Medulla oblongata (tissue), 1 donor: ENCODE data around the gene PLAGL2.
"Not testable (repeated sequence)": the region's sequence is repeated elsewhere in the genome, so short reads cannot be mapped to it uniquely, and the experiment has no call there.

Experiments used
- DNase-seq: peaks from one replicate; pipeline ENCODE4 v3.0.0-alpha.2; 2015; ENCODE audit errors: extremely low spot score

PLAGL2 gene

DNA sequence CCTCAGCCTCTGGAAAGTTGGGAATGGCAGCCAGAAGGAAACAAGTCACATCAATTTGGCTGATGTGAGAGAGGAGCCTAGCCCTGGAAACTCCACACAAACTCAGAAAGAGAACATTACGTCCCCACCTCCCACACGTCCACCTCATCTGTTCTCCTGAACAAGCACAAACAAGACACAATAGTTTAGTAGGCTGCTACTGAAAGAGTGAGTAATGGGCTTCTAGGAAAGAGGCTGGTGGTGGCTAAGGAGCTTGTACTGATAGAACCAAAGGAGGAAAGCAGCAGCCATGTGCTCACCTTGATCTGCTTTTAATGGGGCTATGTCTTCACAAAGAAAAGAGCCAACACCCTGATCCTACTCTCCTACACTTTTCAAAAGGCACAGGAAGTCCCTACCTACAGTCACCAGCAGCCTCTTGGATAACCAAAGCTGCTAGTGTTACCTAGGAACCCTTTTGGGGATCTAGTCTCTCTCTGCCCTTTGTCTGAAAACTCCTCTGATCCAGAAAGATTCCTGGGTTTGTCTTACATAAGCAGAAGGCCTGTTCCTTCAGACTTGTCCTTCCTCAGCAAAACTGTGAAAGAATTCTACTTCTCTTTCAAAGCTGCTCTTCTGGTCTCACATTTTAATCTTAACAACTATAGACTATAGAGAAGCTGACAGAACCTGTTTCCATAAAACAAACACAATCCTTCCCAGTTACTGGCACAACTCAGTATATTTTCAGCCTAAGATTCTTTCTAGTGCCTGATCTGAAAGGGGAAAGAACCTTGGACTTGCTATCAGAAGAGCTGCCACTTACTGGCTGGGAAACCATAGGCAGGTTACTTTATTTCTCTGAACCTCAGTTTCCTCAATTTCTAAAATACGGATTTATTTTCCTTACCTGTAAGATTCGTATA lies 3.1 kb downstream of the PLAGL2 start:
- DNase-seq, result no peak

DNA sequence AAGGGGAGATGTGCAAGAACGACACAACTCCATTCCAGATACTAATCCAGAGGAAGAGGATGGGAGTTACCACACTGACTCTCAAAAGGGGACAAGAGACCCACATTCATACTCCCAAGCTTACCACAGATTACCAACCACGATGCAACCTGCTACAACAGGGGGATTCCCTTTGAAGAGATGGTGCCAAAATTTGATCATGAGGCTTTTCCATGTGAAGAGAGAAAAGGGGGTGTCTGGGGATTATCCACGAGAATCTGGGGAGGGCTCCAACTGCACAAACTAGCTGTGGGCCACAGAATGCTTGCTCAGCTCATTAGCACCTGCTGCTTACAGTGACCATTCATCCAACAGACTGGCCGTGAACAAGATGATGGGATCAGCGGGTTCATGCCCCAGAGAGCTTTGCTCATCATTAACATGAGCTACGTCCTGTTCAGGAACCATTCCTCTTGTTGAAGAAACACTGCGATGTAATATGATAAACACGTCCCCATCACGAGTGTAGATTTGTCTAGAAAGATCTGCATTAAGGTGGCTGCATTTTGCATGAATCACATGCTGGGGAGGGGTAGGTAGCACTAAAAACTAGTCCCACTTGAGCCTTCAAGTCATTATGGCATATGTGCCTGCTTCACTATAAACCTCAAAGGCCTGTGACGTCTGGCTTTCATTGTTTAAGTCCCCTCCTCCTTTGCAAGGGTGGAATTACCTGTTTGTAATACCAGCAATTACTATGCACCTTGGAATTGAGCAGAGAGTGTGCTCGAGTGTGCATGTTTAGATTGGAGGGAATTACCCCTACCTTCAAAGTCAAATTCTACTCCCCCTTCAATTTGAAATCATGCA lies 4.0 kb downstream of the PLAGL2 start:
- no peak for DNase-seq

DNA sequence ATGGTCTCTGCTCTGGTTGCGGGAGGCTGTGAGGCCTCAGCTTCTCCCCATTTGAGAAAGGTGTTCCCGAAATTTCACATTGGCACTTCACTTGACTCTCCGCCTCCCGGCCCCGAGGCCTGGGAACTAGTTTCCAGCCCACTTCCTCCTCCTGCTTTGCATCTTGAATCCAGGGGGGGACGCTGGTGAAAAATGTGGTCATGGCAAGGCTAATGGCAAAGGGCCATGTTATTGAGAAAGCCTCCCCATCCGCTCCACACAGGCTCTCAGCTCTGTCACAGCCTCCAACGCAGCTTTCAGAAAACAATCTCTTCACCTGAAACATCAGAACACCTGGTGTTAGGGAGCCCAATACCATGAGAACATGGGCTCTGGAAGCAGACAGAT lies 5.6 kb downstream of the PLAGL2 start:
- DNase-seq, result no peak

DNA sequence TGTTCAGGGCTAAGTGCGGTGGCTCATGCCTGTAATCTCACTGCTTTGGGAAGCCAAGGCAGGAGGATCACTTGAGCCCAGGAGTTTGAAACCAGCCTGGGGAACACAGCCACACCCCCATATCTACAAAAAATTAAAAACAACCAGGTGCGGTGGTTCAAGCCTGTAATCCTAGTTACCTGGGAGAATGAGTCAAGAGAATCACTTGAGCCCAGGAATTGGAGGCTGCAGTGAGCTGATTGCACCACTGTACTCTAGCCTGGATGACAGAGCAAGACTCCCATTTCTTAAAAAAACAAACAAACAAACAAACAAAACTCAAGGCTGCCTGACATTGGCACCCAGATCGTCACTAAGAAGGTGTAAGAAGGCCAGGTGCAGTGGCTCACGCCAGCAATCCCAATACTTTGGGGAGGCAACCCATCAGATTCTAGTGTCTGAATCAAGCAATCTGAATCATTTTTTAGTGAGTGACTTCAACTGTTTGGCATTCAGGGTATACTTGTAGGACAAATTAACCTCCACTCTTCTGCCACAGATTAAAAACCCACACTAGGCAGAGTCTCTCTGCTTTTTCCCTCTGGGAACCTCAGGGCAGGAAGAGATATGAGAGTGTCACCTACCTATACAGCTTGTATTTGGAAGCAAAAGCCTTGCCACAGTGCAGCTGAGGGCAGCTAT lies 6.1 kb downstream of the PLAGL2 start:
- no peak for DNase-seq

DNA sequence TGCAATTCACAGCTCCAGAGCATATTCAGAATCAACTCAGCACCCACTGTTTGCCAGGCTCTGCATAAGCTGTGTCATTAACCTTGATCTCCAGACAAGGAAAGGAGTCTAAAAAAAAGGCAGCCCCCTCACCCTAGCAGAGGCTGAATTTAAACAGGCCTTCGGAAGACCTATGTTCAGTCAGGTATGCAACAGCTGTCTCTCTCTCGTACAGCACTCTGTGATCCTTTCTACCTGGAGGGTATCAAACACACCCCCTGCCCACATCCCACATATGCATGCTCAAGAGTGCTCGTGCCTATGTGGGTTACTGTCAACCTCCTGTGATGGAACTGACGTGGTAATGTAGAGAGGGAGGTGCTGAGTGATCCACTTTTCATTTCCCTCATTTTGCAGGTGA lies 8.5 kb downstream of the PLAGL2 start:
- DNase-seq, result no peak

DNA sequence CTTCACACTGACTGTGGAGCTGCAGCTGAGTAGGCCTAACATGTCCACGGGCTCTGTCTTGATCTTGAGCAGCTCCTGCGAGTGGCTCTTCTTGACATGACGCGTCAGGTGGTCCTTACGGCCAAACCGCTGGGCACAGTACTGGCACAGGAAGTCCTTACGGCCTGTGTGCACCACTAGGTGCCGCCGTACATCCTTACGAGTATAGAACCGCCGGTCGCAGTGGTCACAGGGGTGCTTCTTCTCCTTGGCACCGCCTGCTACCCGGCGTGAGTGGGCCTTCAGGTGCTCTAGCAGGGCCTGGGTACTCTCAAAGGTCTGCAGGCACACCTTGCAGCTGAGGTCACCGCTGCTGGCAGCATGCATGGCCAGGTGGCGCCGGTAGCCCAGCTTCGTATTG lies 10.4 kb downstream of the PLAGL2 start:
- DNase-seq, result not testable (repeated sequence)

GRCh38 chr20:32196613-32197012 lies 10.9 kb downstream of the PLAGL2 start:
- DNase-seq, result not testable (repeated sequence)

DNA sequence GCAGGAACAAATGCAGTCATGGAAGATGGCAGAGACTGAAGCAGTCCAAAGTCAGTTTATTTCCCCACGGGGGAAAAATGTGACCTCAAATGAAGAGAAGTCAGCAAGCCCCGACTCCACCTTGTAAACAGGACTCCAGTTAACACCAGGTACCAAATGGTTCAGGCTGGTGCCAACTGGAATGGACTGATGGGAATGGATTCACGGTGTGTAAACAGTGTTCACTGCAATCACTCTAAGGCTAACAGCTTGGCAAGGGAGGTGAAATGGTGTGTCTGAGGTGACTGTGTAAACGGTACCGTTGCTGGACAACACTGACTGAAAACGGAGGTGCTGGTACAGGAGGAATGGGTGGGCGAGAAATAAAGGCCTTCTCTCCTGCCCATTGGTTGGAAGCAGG lies 12.0 kb downstream of the PLAGL2 start:
- DNase-seq, result no peak

- no peak for DNase-seq
Observed at GRCh38 chr20:32193996-32194395, 13.5 kb downstream of the PLAGL2 start.

- not testable (repeated sequence) for DNase-seq
Observed at GRCh38 chr20:32193336-32193735, 14.2 kb downstream of the PLAGL2 start.

DNA sequence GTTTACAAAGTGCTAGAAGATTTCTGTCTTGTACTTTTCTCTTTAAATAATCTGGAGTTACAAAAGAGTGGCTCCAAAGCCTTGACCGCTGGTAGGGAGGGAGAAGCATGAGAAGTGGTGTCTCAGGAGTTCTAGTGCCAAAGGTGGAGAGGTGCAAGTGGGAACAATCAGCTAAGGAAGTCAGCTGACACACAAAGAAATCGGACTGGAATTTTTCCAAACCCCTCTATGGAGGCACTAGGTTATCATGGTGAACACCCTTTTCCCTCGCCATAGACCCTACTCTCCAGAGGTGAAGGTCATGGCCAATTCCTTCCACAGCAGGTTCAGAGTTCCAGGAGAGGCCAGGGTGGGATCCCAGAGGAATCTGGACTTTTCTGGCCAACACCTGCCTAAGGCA lies 14.8 kb downstream of the PLAGL2 start:
- no peak for DNase-seq

DNA sequence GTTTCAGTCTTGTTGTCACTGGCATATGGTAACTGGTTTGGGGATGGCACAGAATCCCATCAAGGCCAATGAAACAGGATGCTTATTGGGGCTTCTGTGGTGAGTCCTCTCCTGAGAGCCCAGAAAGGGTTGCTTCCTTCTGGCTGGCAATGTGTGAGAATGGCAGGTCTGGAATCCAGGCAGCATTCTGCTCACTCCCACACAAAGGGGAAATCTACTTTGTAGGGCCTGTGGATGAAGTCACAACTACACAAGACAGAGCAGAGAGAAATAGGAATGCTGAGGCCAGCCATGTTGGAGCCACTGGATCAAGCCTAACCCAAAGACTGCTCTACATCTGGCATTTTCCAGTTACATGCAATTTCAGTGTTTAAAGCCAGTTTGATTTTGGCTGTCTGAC lies 15.7 kb downstream of the PLAGL2 start:
- no peak for DNase-seq

- DNase-seq, result no peak
Observed at GRCh38 chr20:32191422-32191821, 16.1 kb downstream of the PLAGL2 start.

- no peak for DNase-seq
Observed at GRCh38 chr20:32190616-32191415, 16.7 kb downstream of the PLAGL2 start.

DNA sequence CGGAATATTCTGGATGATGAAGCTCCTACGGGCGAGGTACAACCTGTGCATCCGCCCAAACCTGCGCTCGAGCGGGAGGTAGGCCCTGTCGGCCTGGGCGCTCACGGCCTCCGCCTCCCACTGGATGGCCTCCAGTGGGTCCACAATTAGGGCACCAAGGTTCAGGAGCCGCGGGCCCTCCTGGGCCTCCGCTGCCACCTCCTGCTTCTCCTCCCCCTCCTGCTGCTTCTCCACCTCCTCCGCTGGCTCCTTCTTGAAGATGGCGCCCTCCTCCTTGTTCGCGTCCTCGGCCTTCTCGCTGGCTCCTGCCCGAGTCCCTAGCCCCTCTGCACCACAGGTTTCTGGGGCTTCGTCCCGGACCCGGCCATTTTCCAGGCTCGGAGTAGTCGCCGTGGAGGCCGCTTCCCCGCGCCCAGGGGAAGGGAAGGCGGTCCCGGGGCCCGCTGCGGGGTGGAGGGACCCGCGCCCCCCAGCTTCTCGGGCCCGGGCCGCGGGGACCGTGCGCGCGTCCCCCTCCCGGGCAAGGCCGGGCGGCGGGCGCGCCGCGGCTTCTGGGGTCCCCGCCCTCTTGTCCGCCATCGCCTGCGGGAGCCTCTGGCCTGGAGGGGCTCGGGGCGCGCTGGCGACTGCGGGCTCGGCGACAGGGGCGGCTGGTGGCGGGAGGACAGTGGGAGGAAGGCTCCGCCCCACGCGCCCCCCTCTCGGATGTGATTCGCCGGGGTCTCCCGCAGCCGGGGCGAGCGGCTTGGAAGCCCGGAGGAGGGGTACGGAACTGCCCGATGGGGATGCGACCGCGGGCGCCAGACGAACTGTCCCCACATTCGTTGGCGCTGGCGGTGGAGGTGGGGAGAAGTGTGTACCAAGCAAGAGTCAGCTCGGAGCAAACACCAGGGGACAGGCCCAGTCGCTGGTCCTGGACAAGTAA lies 17.6 kb downstream of the PLAGL2 start:
- DNase-seq, result peak; percentile 32

DNA sequence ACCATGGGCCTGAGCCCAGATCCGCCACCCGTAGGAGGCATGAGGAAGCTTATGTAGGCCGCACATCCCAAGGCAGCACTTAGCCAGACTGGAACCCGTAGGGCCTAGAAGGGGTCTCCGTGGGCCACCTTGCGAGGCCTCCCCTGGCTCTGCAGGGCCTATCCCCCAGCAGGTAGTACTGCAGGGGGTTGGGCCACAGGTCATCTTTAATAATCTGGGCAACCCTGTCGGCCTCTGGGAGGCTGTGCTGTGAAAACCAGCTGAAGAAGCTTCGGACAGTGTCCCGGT lies 18.5 kb downstream of the PLAGL2 start:
- DNase-seq, result no peak

DNA sequence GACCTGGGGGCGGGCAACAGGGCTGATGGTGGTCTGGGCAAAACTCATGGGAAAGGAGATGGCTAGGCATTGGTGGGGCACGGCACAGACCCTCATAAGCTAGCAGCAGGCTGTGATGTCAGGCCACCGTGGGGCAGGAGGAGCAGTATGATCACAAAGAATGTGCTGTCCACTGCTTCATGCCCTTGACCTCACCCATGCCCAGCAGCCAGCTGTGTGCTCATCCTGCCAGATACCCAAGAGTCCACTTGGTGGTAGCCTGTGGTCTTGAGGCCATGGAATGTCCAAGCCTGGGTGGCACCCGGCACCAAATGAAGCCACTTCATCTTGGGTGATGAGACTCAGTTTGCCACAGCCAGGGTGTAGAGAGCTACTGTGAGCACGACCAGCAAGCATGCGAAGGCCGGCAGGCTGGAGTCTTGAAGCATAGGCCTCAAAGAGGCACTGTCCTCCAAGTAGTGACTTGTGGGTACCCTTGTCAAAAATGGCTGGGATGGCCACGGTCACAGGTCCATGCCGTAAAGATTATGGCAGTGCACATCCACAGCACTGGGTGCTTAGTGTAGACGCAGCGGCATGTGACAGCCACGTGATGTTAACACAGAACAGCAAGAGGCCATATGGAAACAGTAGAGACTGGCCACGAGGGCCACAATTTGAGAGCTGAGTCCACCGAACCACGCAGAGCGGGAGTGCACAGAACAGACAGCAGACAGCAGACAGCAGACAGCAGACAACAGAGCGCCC lies 19.0 kb downstream of the PLAGL2 start:
- DNase-seq, result no peak

DNA sequence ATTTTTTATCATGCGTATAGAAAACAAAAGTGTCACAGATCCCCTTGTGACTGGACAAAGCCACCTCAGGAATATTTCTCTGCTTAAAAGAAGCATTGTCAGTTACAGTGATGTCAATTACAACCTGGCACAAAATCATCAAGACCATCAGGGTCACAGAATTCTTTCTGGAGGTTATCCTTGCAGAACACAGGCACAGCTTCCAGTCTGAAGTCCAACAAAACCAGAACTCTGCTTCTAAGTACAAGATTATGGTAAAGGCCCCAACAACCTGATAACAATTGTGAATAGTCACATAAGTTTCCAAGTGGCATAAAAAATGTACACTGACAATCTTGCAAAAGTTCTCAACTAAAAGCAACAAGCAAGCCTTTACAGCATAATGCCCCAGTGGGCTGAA lies 21.0 kb downstream of the PLAGL2 start:
- no peak for DNase-seq

DNA sequence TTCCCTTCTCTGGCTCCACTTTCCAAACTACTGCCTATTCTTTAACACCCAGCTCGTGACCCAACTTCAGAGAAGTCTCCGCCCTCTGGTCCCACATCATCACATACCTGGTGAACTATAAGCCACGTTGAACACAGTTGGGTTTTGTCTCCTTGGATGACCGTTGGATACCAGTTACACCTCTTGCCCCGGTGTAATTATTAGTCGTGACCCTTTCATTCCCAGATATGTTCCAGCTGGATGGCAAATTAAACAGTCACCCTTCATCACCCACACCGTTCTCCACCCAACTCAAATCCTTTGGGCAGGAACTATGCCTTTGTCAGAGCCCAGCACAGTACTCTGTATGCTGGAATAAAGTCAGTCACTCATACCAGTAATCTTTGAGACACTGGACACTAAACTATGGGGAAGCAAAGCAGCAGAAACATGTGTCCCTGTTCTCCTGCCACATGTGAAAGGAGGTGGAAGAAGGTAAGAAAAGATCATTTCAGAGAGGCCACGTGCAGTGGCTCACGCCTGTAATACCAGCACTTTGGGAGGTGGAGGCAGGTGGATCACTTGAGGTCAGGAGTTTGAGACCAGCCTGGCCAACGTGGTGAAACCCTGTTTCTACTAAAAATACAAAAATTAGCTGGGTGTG lies 22.5 kb downstream of the PLAGL2 start:
- DNase-seq, result no peak
